Measurements from ENCODE around the gene BMPER.

Gene BMPER

DNA sequence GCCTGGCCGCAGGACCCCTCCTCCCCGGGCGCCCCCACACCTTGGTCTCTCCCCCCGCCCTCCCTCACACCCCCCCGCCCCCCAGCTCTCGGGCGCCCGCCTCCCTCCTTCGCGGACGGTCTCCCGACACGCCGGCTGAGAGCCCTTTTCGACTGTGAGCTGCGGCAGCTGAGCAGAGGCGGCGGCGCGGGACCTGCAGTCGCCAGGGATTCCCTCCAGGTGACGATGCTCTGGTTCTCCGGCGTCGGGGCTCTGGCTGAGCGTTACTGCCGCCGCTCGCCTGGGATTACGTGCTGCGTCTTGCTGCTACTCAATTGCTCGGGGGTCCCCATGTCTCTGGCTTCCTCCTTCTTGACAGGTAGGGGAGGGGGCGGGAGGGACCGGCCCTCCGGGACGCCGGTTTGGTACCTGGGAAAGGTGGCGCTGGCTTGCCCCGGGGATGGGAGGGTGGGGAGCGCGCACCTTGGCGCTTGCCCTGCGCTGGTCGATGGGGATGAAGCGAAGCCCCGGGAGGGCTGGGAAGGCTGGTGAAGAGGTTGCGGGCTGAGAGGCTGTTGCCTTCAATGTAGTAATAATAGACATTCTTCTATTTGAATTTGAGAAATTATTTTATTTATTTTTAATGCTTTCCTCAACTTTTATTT lies at the start of gene BMPER:
Gene BMPER, plus strand, starts transcription at position 151 of the 644 bp plus-strand sequence. Its CDS starts 75 bp downstream, at position 226.
- DNase-seq: no peak

DNA sequence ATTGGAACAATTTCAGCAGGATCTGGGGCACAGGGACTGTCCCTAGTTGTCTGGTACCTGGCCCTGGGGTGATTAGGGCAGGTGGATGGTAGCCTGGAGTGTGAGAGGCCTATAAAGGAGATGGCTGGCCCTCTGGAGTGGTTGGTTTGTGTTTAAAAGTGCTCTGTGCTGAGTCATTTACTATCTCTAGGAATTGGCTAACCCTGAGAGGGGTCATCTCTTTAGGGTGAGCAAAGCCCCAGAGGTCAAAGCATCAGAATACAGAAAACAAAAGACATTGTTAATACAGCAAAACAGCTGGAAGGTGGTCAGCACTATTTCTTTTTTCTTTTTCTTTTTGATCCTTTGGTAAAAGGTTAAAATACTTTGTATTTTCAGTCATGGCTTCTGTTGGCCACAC lies 43.4 kb upstream of the BMPER start:
- DNase-seq: no peak

DNA sequence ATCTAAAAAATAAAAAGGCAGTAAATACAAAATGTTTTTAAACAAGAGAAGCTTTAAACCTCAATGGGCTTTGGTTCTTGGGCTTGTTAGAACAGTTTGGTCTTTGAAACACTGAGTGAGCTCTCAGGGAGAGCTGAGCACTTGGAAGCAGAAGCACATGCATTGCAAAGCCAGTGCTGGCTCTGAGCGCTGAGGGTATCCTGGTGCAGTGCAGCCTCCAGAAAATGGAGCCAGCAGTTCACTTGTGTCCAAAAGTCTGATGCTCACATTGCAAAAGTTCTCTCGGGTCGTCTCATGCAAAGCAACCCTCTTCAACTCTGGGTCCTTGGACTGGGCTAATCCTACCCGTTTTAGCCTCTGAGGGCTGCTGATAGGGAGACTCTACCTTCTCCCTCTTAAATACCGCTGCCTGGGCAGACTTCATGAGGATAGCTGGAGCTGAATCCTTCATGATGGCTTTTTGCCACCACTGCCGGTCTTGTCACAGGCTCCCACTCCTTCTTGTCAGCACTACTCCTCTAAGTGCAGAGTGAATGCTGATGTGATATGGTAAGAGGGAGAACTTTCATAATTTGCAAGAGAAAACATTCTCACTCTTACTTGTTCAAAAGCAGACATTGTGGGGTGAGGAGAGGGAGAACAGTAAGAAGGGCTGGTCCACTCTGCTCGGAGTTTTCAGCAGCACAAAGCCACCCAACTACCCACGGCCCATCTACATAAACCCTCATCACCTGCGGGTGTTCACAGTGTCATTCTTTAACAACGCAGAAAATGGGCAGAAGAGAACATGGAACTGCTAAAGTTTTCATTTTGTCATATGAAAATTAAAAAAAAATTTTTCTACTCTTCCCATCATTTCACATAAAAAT lies 42.2 kb upstream of the BMPER start:
- DNase-seq: no peak

GRCh38 chr7:33868166-33868565 lies 37.2 kb upstream of the BMPER start:
- DNase-seq: no peak

GRCh38 chr7:33869176-33869575 lies 36.2 kb upstream of the BMPER start:
- DNase-seq: no peak

GRCh38 chr7:33870120-33870519 lies 35.2 kb upstream of the BMPER start:
- DNase-seq: no peak

DNA sequence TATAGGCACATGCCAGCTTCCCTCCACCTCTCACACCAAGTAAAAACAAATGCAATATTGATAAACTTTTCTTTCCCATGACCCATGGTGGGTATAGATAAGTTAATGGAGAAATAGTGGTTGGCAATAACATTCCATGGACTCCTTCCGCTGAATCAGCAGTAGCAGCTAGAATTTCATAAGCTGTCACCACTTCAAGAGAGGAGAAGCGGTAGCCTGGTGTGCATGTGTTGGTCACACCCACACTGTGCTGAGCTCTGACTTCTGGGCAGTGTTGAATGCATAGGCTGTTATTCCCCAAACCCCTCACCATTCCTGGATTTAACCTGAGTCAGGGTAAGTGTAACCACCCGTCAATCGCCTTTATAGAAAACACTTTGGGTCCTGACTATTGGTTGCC lies 32.5 kb upstream of the BMPER start:
- DNase-seq: no peak

DNA sequence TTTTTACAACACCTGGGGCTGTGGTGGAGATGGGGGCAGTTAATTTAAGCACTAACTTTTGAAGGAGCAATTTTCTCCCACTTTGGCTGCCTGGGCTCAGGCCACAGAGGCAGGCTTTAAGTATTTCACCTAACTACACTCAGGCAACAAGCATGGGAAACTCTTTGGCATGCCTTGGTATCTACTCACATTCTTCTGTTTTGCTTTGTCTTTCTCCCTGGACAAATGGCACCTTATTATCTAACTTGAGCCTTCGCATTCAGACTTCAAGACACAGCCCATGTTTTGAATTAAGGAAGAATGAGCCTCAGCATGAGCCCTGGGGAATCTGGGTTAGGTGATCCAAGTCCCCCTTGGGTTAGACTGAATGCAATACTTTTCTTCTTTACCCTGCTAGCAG lies 31.8 kb upstream of the BMPER start:
- DNase-seq: no peak

DNA sequence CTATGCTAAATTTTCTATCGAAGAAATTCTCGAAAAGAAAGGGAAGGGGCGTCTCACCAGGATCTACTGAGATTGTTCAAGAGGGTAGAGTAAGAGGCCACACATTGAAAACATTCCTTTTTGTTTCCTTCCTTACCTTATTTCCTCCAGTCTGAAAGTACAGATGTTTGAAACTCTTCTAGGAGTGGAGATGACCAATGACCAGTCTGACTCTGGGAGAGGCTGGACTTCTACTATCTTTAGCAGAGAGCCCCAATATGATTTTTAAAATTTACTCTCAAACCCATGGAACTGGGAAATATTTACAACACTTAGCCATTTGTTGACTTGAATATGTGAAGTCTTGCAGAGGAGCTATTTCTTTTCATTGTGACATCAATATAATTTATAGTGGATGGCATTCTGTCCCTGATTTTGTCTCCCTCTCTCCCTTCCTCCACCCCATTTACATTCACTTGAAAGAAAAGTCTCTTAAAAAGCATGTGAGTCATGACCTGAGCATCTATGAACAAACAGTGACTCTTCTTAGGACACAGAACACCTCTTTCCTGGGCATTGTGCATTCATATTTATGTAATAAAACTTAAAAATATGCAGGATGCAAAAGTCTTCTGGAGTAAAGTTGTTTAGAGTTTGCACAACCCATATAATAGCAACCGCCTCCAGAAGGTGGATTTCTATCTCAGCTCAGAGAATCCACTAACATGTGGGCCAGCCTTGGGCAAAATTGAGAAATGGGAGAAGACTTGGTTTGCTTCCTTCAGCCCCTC lies 31.2 kb upstream of the BMPER start:
- DNase-seq: no peak

DNA sequence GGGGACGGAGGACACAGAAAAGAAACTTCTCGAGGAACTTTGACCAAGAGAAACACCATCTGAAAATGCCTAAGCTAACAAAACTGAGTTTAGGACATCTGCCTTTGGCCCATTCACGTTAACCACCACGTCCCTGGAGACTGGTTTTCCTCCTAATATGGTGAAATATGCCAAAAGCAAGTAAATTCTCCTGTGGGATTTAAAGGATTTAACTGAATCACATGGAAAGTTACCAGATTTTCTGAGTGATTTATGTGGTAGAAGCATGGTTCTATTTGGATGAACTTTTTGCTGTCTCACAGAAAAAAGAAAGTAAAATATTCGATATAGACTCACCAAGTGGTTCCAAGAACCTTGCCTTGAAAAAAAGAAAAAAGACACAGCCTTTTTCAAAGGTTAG lies 30.4 kb upstream of the BMPER start:
- DNase-seq: no peak

DNA sequence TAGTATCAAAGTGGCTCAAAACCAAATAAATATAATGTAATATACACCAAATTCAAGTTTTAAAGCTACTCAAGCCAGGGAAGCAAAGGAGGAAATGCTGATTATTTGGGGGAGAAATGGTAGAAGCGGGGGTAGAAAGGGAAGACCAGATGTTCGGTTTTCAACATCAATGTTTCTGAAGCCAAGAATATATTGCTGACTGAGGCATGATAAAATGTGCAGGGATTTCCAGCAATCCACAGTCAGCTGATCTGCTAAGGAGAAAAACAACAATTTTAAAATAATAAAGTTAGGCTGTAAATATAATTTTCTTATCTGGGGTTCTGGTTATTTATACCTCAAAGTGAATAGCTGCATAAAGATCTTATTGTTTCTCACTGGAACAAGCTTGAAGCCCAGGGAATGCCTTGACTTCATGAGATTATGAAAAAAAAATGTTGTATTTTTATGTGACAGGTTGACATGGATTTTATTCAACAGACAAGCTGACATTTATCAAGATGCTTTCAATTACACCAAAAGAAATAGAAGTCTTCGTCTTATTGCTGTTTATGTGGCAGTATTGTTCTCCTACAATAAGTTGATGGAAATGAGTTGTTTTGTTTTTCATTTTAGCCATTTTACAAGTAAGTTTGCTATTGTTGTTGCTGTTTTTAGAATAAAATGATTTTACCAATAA lies 28.6 kb upstream of the BMPER start:
- DNase-seq: no peak

DNA sequence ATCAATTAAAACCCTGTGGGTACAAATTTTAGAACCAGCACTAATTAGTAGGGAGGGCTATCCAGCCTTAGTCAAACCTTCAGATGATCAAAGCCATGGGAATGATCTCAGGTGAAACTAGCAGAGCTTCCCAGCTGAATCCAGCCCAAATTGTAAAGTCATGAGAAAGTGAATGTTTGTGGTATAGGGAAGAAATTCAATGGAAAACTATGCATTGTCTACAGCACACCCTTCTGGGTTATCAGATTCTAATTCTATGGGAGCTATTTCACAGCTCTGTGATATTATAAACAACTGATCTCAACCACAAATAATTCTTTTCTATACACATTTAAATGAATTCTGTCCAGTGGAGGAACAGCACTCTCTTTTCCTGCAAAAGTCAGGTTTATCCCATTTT lies 24.6 kb upstream of the BMPER start:
- DNase-seq: no peak

DNA sequence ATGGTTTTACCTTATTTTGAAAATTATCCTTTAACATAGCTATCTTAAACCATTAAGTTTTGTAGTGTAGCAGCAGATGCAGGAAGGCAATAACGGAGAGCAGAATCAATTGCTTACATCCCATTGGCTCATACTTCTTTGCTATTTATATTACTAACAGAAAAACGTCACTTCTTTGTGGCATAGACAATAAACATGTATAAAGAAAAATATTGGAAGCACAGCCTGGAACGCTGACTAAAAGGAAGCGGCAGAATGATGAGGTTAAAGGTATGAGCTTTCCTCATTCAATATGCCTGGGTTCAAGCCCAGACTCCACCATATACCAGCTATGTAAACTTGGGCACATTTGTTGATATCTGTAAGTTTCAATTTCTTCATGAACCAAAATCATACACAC lies 24.0 kb upstream of the BMPER start:
- no peak for DNase-seq

DNA sequence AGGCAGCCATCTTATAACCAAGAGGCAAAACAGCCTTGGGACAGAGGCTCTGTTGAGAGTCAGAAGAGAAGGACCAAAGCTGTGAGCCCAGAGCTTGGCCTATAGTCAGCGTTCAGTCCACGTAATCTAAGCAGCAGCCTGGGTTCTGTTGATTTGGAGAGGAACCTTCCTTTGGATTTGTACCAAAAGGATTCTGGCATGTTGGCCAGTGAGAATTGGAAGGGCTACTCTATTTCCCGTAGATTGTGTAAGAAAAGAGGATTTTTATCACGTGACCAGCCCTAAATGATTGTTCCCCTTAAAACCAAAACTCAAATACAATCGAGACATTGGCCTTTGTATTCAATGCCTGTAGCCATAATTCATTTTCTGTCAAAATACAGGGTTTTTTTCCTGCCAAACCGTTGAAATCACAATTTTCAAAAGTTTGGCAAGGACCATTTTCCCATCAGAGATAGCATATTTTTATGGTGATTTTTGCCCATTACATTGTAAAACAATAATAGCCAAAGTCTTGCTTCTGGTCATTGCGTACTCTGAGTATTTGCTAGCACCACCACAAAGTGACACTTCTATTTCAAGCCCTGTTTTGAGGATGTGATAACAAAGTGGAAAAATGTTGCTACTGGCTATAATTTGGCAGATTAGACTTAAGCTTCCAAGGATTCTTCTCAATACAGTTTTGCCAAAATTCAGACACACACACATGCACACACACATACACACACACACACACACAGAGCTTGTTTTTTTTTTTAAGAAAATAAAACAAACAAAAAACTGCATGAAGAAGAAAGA lies 23.1 kb upstream of the BMPER start:
- DNase-seq: no peak

GRCh38 chr7:33882950-33883670 lies 22.2 kb upstream of the BMPER start:
- DNase-seq: no peak

DNA sequence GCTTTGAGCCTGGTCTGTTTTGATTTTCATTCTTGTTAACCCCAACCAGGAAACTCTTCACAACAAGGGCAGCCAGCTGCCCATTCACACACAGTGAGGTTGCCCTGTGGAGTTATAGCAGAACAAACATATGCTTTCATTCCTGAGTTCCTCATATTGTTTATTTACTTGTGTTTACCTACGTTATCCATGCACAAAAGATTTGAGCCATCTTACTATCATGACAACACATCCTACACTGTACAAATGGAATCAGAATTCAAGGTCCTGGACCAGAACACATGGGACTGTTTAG lies 21.7 kb upstream of the BMPER start:
- no peak for DNase-seq

DNA sequence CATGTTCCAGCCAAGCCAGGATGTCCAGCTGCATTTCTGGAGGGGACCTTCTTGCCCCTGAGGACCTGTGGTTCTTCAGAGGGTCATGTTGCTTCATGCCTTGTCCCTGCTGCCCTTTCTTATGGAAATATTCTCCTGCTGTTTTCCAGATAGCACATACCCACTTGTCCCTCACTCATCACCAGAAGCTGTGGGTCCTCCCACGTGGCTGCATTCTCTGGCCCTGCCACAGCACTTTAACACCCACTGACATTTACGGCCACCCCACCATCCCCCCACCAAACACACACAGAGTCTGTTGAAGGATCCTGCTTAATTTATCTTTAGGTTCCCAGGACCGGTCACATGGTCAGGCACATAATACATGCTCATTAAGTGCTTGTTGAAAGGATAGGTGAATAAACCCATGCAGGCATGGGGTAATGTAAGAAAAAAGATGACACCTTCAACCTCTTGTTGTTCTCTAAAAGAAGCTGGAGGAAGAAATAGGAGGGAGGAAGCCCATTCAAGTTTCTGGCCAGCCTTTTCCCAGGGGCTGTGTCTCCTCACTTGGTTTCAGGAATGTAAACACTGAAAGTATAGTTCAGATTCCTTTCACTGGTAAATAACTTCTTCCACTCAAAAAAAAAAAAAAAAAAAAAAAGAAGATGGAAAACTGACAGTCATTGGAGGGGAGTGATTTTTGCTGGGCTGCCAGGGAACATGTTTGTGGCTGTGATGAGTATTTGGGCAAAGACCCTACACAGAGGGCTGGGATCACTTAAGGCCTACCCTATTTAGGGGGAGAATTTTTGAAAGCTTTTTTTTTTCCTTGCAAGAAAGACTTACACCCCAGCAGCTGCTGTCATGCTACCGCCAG lies 19.8 kb upstream of the BMPER start:
- no peak for DNase-seq

DNA sequence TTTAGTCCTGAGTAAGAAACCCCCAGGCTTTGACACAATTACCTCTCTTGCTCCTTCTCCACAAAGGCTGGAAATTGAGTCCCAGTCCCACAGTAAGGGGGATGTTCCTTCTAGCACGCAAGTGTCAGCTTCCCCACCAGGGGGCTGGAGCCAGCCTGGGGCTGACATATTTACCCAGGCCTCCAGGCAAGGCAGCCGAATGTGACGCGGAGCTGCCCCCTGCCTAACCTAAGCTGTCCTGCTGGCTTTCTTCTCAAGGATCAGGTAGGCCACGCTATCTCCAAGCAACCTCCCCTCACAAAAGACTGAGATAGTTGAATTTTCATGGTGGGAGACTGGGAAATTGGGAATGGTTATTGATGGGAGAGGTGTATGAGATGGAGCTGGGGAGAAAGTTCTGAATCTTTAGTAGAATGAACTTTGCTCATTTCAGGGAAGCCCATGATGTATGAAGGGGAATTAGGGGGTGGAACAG lies 19.2 kb upstream of the BMPER start:
- DNase-seq: no peak

- no peak for DNase-seq
Observed at GRCh38 chr7:33887266-33887975, 17.9 kb upstream of the BMPER start.

- DNase-seq: no peak
Observed at GRCh38 chr7:33888166-33888565, 17.2 kb upstream of the BMPER start.
